Parathyroid adenoma (tissue), 2 donors: ENCODE data around the gene PTCH1.

Source experiments
- H2AFZ ChIP-seq: fragments of 300-600 bp; sonication (generic); one replicate; pipeline ENCODE4 v1.7.0; 2017; ENCODE audit warnings: antibody characterized with exemption, mild to moderate bottlenecking
- H3K27ac ChIP-seq: fragments of 300-600 bp; sonication (generic); one replicate; pipeline ENCODE4 v1.7.0; 2017
- H3K27me3 ChIP-seq: fragments of 300-600 bp; sonication (generic); one replicate; pipeline ENCODE4 v1.7.0; 2017; ENCODE audit warnings: low read length; ENCODE audit not compliant: control insufficient read depth, insufficient read depth
- H3K36me3 ChIP-seq: fragments of 300-600 bp; sonication (generic); one replicate; pipeline ENCODE4 v1.7.0; 2017; ENCODE audit warnings: low read length; ENCODE audit not compliant: control insufficient read depth, insufficient read depth
- H3K4me1 ChIP-seq: fragments of 300-600 bp; sonication (generic); one replicate; pipeline ENCODE4 v1.7.0; 2017; ENCODE audit warnings: control low read depth
- H3K4me2 ChIP-seq: fragments of 300-600 bp; sonication (generic); one replicate; pipeline ENCODE4 v1.7.0; 2017; ENCODE audit warnings: low read length
- H3K4me3 ChIP-seq: fragments of 300-600 bp; sonication (generic); one replicate; pipeline ENCODE4 v1.7.0; 2017; ENCODE audit warnings: low read depth, low read length
- H3K79me2 ChIP-seq: fragments of 300-600 bp; sonication (generic); one replicate; pipeline ENCODE4 v1.7.0; 2017; ENCODE audit warnings: control low read depth
- H3K9ac ChIP-seq: fragments of 300-600 bp; sonication (generic); one replicate; pipeline ENCODE4 v1.7.0; 2017; ENCODE audit warnings: mild to moderate bottlenecking
- H3K9me3 ChIP-seq: fragments of 300-600 bp; sonication (generic); one replicate; pipeline ENCODE4 v1.7.0; 2017; ENCODE audit warnings: low read length; ENCODE audit not compliant: control insufficient read depth
- TF ChIP-seq, protein P1 (sequence below): fragments of 300-600 bp; sonication (generic); IDR thresholded peaks from one replicate; pipeline ENCODE4 v1.7.0; 2017; ENCODE audit warnings: antibody characterized with exemption, mild to moderate bottlenecking
- donor health status: primary hyperparathyroidism.

The PTCH1 gene

DNA sequence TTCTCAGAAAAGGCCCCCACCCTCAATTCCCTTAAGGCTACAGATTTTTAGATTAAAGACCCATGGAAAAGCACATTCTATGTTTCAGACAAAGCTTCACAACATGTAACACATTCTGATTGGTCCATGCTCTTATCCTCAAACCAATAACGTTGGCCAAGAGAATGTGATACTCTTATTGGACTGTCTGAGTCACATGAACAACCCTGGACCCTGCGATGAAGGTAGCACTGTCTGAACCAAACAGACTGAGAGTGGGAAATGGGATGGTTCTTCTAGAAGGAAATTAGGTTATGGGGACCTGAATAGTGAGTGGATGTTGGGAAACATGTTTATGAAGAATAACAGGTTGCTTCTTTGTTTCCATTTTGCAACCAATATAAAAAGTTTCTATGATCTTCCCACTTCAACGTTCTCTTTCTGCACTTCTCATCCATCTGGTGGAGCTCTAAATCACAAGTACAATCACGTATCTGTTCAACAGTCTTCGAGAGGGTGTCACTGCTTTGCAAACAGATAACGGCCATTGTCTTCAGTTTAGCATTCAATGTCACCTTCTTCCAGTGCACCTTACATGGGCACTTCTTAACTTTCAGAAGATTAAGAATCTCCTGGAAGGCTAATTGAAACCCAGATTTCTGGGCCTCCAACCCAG, 81.6 kb downstream of the PTCH1 start:
- TF ChIP-seq, protein P1, sequence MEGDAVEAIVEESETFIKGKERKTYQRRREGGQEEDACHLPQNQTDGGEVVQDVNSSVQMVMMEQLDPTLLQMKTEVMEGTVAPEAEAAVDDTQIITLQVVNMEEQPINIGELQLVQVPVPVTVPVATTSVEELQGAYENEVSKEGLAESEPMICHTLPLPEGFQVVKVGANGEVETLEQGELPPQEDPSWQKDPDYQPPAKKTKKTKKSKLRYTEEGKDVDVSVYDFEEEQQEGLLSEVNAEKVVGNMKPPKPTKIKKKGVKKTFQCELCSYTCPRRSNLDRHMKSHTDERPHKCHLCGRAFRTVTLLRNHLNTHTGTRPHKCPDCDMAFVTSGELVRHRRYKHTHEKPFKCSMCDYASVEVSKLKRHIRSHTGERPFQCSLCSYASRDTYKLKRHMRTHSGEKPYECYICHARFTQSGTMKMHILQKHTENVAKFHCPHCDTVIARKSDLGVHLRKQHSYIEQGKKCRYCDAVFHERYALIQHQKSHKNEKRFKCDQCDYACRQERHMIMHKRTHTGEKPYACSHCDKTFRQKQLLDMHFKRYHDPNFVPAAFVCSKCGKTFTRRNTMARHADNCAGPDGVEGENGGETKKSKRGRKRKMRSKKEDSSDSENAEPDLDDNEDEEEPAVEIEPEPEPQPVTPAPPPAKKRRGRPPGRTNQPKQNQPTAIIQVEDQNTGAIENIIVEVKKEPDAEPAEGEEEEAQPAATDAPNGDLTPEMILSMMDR: no peak
- Histone ChIP-seq H3K27ac (no peak overlapping the region), H2AFZ (no peak overlapping the region), H3K4me3 (no peak overlapping the region), H3K9ac (no peak overlapping the region), H3K36me3 (no peaks in the 10 kb centered on the region), H3K27me3 (no peaks in the 10 kb centered on the region), H3K79me2 (no peaks in the 10 kb centered on the region), H3K9me3 (no peaks in the 10 kb centered on the region), H3K4me2 (no peak overlapping the region), H3K4me1 (no peaks in the 10 kb centered on the region)

DNA sequence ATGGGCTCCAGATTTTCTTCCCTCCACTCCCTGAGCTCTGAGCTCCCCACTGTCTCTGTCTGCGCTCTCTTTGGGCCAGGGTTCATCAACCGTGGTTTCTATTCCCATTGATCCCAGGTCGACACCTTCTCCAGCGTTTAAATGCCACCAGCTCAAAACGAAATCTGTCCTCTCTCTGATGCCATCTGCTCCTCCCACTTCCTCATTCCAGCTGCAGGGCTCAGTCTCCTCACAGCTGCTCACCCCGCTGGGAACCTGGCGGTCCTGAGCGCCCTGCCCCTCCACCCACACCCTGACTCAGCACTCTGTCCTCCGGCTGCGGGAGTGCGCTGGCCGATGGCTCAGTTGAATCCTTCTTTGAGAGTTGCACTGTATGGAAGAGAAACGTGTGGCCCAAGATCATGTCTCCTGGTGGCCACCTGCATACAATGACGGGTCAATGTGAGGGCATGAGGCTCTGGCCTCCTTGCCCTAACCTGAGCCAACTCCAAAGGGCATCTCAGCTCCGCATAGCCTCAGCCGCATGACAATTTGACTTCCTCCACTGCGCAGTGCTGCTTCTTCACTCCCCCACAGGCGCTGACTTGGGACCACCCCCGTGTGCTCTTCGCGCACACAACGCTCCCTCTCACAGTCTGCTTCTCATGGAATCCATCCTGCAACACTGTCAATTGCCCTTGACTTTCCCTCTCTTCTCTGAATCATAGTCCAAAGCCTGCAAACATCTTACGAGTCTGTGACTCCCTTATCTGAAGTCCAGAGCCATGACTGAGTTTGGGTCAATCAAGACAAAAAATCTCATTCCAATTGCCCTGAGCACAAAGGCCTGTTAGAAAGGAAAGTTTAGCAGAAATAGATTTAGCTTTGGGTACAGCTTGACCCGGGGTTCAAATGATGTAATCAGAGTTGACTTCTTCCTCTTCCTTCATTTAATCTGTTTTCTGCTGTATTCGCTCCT, 82.4 kb downstream of the PTCH1 start:
- H3K4me2 ChIP-seq: no peak overlapping the region
- no peaks in the 10 kb centered on the region for H3K9me3 ChIP-seq
- TF ChIP-seq, protein P1: no peak
- no peaks in the 10 kb centered on the region for H3K36me3 ChIP-seq
- H2AFZ ChIP-seq: peak overlapping the region; percentile 38
- no peaks in the 10 kb centered on the region for H3K79me2 ChIP-seq
- H3K27ac ChIP-seq: no peak overlapping the region
- no peaks in the 10 kb centered on the region for H3K4me1 ChIP-seq
- no peak overlapping the region for H3K4me3 ChIP-seq
- H3K9ac ChIP-seq: no peak overlapping the region
- H3K27me3 ChIP-seq: no peaks in the 10 kb centered on the region

DNA sequence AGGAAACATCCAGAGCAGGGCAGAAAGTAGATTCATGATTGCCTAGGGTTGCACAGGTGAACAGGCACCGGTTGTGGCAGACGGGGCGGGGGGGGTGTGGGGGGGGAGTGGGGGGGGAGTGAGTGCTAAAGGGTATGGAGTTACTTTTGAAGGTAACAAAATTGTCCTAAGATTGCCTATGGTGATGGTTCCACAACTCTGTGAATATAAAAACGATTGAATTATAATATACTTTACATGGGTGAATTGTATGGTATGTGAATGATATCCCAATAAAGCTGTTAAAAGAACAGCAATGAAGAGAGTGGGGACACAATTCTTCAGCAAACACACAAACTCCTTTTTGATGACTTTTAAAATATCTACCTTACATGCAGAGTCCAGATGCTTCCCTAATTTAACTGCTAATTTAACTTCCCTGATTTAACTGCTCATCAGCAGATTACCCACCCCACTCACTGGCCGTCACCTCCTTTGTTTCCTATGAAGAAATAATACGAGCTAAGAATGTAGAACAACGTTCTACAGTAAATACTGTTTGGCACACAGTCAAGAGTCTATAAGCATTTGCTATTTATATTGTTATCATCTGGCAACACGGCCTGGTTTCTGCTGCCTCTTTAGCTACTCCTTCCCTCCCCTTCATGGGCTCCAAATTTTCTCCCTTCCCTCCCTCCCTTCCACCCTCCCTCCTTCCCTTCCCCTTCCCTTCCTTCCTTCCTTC, 83.5 kb downstream of the PTCH1 start:
- Histone ChIP-seq H3K9me3 (no peaks in the 10 kb centered on the region), H3K36me3 (no peaks in the 10 kb centered on the region), H3K79me2 (no peaks in the 10 kb centered on the region), H3K27ac (no peak overlapping the region), H3K4me1 (no peaks in the 10 kb centered on the region), H3K9ac (no peak overlapping the region), H2AFZ (no peak overlapping the region), H3K4me3 (no peak overlapping the region), H3K27me3 (no peaks in the 10 kb centered on the region), H3K4me2 (no peak overlapping the region)
- TF ChIP-seq, protein P1: no peak

DNA sequence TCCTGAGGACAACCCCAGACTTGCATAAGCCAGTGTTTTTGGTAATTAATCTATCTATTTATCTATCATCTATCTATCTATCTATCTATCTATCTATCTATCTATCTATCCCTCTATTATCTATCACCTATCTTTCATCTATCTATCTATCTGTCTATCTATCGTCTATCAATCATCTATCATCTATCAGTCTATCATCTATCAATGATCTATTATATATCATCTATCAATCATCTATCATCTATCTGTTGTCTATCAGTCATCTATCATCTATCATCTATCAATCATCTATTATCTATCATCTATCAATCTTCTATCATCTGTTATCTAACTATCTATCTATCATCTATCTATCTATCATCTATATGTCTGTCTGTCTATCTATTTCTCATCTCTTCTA, 85.5 kb downstream of the PTCH1 start:
- Histone ChIP-seq H3K9ac (no peak overlapping the region), H3K36me3 (no peaks in the 10 kb centered on the region), H2AFZ (no peak overlapping the region), H3K4me3 (no peak overlapping the region), H3K27ac (no peak overlapping the region), H3K4me2 (no peak overlapping the region), H3K4me1 (no peaks in the 10 kb centered on the region), H3K79me2 (no peaks in the 10 kb centered on the region), H3K27me3 (no peaks in the 10 kb centered on the region), H3K9me3 (no peaks in the 10 kb centered on the region)
- TF ChIP-seq, protein P1: no peak
